ENCODE data around the gene RAMP1. TPM values are rescaled to one million over a fixed set of nuclear protein-coding genes. Genes with fewer than 3 reads are reported as not detected.

RAMP1 gene
- total RNA-seq, 1 experiment from 2014 or later: 0.63 TPM

DNA sequence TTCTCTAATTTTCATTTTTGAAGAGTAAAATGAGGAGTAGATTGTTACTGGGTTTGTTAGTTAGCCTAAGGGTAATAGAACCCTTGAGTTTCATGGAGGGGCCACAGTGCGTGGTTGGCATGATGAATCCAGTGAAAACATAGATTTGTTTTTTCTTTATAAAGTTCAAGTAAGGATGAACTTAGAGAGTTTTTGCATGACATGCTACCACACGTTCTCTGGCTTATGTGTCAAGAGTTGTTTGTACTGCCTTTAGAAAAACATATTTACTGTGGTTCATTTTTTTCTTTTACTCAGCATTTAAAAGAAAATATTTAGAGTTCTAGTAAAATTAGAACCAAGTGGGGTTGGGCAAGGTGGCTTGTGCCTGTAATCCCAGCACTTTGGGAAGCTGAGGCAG, 39.0 kb upstream of the RAMP1 start:
- TF ChIP-seq, protein P1, sequence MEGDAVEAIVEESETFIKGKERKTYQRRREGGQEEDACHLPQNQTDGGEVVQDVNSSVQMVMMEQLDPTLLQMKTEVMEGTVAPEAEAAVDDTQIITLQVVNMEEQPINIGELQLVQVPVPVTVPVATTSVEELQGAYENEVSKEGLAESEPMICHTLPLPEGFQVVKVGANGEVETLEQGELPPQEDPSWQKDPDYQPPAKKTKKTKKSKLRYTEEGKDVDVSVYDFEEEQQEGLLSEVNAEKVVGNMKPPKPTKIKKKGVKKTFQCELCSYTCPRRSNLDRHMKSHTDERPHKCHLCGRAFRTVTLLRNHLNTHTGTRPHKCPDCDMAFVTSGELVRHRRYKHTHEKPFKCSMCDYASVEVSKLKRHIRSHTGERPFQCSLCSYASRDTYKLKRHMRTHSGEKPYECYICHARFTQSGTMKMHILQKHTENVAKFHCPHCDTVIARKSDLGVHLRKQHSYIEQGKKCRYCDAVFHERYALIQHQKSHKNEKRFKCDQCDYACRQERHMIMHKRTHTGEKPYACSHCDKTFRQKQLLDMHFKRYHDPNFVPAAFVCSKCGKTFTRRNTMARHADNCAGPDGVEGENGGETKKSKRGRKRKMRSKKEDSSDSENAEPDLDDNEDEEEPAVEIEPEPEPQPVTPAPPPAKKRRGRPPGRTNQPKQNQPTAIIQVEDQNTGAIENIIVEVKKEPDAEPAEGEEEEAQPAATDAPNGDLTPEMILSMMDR (conservative IDR thresholded peaks at IDR 0.05): no peak
- Histone ChIP-seq H3K27me3 (ENCODE audit: insufficient read depth, low read length) (no peaks in the 10 kb centered on the region), H3K14ac (ENCODE audit: insufficient read depth, low read length) (no peak overlapping the region)

More for the DNA sequence above, 39.0 kb upstream of the RAMP1 start:
- Histone ChIP-seq H4K5ac (ENCODE audit: insufficient read length, low read depth, low read length) (no peak overlapping the region), H3K4me2 (ENCODE audit: insufficient read depth, insufficient read length, low read length) (no peak overlapping the region), H2BK20ac (ENCODE audit: low read depth, low read length, poor library complexity, severe bottlenecking) (no peak overlapping the region), H3K23ac (ENCODE audit: insufficient read length, low read depth, low read length) (no peak overlapping the region), H2BK120ac (ENCODE audit: low read depth, low read length, poor library complexity, severe bottlenecking) (no peak overlapping the region), H3K23me2 (ENCODE audit: insufficient read length, low read depth, low read length, poor library complexity, severe bottlenecking) (no peaks in the 10 kb centered on the region), H3K79me2 (ENCODE audit: insufficient read depth, low read length) (no peaks in the 10 kb centered on the region), H4K8ac (replicated peaks; ENCODE audit: insufficient read length, low read depth, low read length) (no peak overlapping the region), H3K4ac (ENCODE audit: low read depth, low read length) (no peak overlapping the region), H3K79me1 (ENCODE audit: insufficient read depth, low read depth, low read length, poor library complexity, severe bottlenecking) (no peaks in the 10 kb centered on the region), H2BK12ac (ENCODE audit: insufficient read length, low read depth, low read length) (no peak overlapping the region), H3K56ac (ENCODE audit: insufficient read length, low read depth, low read length) (no peak overlapping the region), H3K9me3 (ENCODE audit: control insufficient read depth, low read depth, low read length) (no peaks in the 10 kb centered on the region), H4K20me1 (ENCODE audit: control insufficient read depth, insufficient read depth, insufficient read length) (no peaks in the 10 kb centered on the region), H3K4me1 (ENCODE audit: insufficient read depth, low read length) (no peaks in the 10 kb centered on the region), H3K9ac (ENCODE audit: extremely low read depth, insufficient read length, low read length) (no peak overlapping the region), H2AFZ (ENCODE audit: low read length) (no peak overlapping the region), H3T11ph (ENCODE audit: low read length) (no peak overlapping the region), H3K27ac (ENCODE audit: insufficient read length, low read depth, low read length) (no peak overlapping the region), H3K18ac (ENCODE audit: insufficient read length, low read depth, low read length) (no peak overlapping the region), H2BK5ac (ENCODE audit: insufficient read length, low read length) (no peak overlapping the region), H4K91ac (ENCODE audit: insufficient read length, low read depth, low read length) (no peak overlapping the region), H2AK5ac (ENCODE audit: insufficient read length, low read length) (no peak overlapping the region), H2BK15ac (ENCODE audit: low read depth, low read length) (no peak overlapping the region)
- Mint-ChIP-seq H3K4me3 (no peak overlapping the region), H3K36me3 (ENCODE audit: insufficient read depth in 1 of 3, low read depth in 3 of 3) (no peaks in the 10 kb centered on the region), H3K27ac (no peak overlapping the region), H3K4me1 (no peaks in the 10 kb centered on the region), H3K27me3 (ENCODE audit: low read depth) (peaks cover 12% of the 10 kb centered on the region; the same call in 1 of the 2 replicates), H3K9me3 (no peaks in the 10 kb centered on the region)
- no CpG with 5 or more reads among the region's 2 CpGs for whole genome bisulfite sequencing (ENCODE audit: extremely low coverage, insufficient read length, low lambda C conversion rate)
- DNase-seq: no peak

Measured in H9 (cell line).